CD4-positive, alpha-beta T cell treated with Interleukin-17A for 1 hour (primary cell): Measurements from ENCODE around the gene AGAP2.
"Not testable (repeated sequence)": the region's sequence is repeated elsewhere in the genome, so short reads cannot be mapped to it uniquely, and the experiment has no call there.

Experiments used
- DNase-seq: peaks from one replicate; pipeline ENCODE4 v3.0.0-alpha.2; 2020

The AGAP2 gene

GRCh38 chr12:57738661-57739237 is at the start of gene AGAP2:
TSS of gene AGAP2 (minus strand) at chr12:57738742. CDS start at chr12:57738246, 496 bp downstream.
- DNase-seq, result no peak

- no peak for DNase-seq
These were observed 45.3 kb upstream of the AGAP2 start for GRCh38 chr12:57783861-57784260.

GRCh38 chr12:57783466-57783801 is 44.9 kb upstream of the AGAP2 start:
- DNase-seq, result no peak

- DNase-seq, result peak; percentile 97
These were observed 44.3 kb upstream of the AGAP2 start, which contains the start of gene TSFM for GRCh38 chr12:57782608-57783465. TSS of gene TSFM (plus strand) at chr12:57782787. CDS start at chr12:57782802, 15 bp downstream.

DNA sequence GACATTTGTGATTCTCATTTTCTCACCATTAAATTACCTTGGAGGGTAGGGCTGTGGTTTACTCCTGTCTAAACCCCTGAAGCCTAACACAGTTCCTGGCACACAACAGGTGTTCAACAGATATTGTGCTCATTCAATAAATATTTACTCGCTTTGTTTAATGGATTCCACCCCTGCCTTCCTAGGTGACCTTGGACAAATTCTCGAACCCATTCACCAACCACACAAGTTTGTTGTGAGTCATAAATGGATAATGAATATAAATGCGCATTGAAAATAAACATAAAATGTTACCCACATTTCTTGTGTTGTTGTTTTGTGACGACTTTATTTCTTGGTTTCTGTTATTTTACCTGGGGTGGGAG is 43.7 kb upstream of the AGAP2 start:
- no peak for DNase-seq

DNA sequence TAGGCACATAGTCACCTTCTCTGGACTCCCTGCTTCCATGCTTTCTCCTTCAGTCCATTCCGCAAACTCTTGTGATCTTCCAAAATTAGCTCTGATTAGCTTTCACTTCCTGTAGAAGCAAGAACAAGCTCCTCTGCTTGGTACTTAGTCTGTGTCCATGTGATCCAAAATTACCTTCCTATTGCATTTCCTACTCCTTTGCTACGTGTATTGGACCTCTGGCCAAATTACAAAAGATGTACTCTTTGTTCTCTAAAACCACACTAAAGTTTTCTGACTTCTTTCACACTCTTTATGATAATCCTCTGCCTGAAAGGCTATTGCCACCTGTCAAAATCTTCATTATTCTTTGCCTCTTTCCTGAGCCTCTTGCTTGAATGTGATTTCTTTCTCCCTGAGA is 43.3 kb upstream of the AGAP2 start:
- DNase-seq, result no peak

DNA sequence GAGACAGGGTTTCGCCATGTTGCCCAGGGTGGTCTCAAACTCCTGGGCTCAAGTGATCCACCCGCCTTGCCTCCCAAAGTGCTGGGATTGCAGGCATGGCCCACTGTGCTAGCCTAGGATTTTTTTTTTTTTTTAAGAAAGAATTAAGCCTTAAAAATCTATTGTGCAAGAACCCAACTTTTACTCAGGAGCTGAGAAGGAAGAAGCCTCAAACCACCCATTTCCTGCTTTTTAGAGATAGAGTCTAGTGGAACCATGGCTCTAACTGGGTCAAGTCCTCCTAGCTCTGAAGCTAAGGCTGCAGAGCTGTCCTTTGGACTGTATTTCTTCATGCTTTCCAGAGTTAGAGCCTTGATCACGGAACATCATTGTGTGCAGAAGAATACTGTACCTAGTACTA is 42.7 kb upstream of the AGAP2 start:
- DNase-seq, result peak; percentile 32

DNA sequence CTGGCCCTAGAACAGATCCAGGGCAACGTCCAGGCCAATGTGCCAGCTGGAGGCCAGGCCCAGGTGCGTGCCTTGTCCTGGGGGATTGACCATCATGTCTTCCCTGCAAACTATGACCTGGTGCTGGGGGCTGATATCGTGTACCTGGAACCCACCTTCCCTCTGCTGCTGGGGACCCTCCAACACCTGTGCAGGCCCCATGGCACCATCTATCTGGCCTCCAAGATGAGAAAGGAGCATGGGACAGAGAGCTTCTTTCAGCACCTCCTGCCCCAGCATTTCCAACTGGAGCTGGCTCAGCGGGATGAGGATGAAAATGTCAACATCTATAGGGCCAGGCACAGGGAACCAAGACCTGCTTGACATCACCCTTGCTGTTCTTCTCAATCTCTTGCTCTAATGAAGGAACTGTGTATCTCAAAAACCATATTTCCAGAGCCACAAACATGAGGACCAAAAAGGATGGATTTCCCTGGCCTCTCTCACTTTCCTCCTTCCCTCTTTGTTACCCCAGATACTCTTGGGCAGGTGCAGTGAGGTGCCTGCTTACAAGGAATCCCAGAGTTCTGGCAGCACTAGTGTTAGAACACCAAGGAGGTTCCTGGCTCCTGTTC is 41.8 kb upstream of the AGAP2 start:
- no peak for DNase-seq

DNA sequence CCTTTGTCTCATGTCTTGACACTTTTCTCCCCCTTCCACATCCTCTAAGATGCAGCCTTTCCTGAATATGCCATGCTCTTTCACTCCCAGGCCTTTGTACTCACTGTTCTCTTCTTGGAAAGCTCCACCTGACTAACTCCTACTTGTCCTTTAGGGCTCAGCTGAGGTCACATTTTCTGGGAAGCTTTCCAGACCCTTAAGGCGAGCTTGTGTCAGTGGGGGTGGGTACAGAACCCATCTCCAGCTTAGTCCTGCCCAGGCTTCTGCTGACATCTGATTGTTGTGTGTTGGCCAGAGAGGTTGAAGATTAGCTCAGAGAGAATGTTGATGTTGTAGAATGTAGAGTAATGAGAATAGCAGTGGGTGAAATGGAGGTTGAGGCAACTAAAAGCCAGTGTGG is 41.2 kb upstream of the AGAP2 start:
- no peak for DNase-seq

GRCh38 chr12:57777911-57778310 is 39.4 kb upstream of the AGAP2 start:
- DNase-seq, result no peak

DNA sequence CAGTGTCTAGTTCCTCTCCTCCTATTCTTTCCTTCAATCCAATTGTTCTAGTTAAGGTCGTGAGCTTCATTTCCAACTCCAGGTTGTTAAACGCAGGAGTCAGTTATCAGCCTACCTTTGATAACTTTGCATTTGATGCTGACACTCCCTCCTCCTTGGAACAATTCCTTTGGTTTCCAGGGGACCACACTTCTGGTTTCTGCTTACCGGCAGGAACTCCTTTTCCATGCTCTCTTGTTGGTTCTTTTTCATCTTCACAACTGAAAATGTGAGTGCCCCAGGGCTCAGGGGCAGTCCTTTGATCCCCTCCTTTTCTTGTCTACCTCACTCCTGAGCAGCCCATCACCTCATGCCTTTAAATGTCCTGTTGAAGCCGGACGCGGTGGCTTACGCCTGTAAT is 38.8 kb upstream of the AGAP2 start:
- DNase-seq, result no peak

GRCh38 chr12:57776247-57776587 is 37.7 kb upstream of the AGAP2 start:
- no peak for DNase-seq

- DNase-seq, result no peak
These were observed 37.2 kb upstream of the AGAP2 start for GRCh38 chr12:57775563-57776246.

DNA sequence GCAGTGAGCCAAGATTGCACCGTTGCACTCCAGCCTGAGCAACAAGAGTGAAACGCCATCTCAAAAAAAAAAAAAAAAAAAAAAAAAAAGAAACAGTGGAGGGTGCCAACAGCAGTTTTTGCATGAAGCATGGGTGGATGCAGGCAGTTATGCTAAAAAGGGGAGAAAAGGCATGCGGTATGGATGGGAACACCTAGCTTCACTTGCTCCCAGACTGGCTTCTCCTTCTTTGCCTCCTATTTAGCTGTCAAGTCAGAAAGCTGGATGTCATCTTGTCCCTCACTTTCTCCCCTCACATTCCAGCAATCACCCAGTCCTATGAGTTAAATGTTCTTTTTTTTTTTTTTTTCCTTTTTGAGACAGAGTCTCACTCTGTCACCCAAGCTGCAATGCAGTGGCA is 36.5 kb upstream of the AGAP2 start:
- DNase-seq, result no peak

DNA sequence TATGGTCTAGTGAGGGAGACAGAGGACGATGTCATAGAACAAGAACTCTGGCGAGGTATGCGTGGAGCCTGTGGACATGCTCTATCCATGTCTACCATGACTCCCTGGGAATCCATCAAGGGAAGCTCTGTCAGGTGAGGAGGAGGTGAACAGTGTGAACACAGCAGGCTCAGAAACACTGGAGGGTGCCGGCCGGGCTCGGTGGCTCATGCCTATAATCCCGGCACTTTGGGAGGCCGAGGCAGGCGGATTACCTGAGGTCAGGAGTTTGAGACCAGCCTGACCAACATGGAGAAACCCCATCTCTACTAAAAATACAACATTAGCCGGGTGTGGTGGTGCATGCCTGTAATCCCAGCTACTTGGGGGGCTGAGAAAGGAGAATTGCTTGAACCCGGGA is 36.1 kb upstream of the AGAP2 start:
- not testable (repeated sequence) for DNase-seq

DNA sequence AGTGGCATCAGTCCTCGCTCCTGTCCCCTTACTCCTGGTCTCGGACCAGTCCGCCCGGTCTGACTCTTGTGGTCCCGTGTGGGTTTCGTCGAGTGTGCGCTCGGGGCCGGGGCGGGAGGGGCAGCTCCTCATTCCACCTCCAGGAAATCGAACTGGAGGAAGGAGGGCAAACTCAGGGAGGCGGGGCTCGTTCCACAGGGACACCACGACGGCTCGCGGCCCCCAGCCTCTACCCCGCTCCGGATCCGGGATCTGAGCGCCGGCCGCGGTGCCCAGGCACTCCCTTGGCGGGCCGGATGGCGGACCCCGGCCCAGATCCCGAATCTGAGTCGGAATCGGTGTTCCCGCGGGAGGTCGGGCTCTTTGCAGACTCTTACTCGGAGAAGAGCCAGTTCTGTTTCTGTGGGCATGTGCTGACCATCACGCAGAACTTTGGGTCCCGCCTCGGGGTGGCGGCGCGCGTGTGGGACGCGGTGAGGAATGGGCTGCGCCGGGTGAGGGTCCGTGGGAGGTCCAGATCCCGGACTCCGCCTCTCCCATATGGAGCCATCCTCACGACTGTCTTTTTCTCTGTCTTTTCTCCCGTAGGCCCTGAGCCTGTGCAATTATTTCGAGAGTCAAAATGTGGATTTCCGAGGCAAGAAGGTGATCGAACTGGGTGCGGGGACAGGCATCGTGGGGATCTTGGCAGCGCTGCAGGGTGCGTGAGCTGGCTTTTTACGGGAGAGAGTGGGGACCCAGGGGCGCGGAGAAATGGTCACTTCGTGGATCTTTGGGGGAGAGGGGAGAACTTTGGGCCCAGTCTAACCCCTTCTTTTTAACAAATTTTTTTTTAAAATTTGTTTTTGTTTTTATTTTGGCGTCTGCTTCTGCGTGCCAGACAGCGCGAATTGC is 34.1 kb upstream of the AGAP2 start, which contains the start of gene EEF1AKMT3:
Gene EEF1AKMT3 (plus strand): TSS at position 186 of the 894 bp plus-strand sequence. CDS start 111 bp downstream, at position 297.
- no peak for DNase-seq

- DNase-seq, result peak; percentile 93
These were observed 33.4 kb upstream of the AGAP2 start, which contains the start of gene METTL1 for GRCh38 chr12:57771873-57772428. TSS of gene METTL1 (minus strand) at chr12:57772105. CDS start at chr12:57772083, 22 bp downstream.

- peak; percentile 87 for DNase-seq
These were observed 32.8 kb upstream of the AGAP2 start for GRCh38 chr12:57771236-57771872.

DNA sequence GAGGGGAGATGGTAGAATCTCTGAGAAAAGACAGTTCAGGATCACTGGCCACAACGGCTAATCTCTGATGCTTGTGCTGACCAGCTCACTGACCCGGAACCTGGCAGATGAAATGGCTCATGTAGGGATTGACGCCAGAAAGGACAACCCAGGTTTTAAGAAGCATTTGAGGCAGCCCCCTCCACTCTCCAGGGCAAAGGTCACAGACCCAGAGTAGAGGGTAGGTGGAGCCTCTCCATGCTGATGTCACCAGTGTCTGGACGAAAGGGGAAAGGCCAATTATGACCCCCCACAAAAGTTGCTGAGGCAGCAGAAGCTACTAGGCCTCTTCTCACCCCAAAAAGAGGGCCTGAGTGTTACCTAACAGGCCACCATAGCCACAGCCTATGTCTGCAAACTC is 32.2 kb upstream of the AGAP2 start:
- no peak for DNase-seq

DNA sequence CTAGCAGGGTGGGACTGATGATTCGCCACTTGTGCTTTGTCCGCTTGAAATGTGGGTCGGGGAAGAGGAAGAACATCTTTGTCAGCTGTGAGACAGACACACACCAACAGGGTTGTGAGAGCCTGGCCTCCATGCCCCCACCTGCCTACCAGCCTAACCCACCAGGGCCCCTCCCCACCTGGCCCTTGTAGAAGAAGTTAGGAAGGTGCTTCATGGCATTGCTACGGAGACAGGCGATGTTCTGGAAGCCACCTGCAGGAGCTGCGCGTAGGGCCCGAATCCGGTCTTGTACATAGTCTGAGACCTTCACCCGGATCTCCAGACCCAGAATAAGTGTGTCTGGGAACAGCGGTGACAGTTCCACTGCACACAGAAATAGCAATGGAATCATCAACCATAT is 31.1 kb upstream of the AGAP2 start:
- DNase-seq, result no peak

DNA sequence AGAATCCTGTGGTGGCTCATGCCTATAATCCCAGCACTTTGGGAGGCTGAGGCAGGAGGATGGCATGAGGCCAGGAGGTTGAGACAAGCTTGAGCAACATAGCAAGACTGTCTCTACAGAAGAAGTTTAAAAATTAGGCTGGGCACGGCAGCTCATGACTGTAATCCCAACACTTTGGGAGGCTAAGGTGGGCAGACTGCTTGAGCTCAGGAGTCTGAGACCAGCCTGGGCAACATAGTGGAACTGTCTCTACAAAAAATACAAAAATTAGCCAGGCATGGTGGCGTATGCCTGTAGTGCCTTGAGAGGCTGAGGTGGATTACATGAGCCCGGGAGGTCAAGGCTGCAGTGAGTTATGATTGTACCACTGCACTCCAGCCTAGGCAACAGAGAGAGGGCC is 29.3 kb upstream of the AGAP2 start:
- DNase-seq, result no peak

DNA sequence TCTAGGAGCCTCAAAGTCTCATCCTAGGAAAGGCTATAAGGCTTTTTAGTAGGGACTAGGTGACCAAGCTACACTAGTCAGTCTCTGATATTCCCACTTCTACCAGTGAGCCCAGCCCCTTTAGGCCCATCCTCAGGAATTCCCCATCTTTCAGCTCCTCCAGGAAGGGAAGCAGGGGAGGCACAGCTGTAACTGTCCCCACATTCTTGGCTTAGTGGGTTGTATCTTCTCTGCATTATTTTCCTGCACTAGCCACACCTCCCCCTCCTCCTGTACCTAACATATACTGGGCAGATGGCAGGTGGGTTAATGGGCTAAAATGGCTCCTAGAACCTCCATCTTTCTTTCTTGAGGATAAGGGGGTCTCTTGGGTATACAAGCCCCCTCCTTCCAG is 28.8 kb upstream of the AGAP2 start:
- DNase-seq, result no peak
